ENCODE results near the gene SPRR1A. TPM values are rescaled to one million over a fixed set of nuclear protein-coding genes. Genes with fewer than 3 reads are reported as not detected.

Gene SPRR1A, protein sequence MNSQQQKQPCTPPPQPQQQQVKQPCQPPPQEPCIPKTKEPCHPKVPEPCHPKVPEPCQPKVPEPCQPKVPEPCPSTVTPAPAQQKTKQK
- not detected for total RNA-seq
- total RNA-seq (2013) = not detected
- total RNA-seq = 0 reads per million in 29 experiments

- Histone ChIP-seq H3K9me3 (no peaks in the 10 kb centered on the region), H3K27ac (ENCODE audit: low read length) (no peak within 1 kb of the TSS), H3K36me3 (ENCODE audit: control insufficient read depth in 2 of 2, extremely low read depth in 1 of 2, insufficient read depth in 1 of 2, low read length in 1 of 2) (no peaks in the 10 kb centered on the region), H3K4me3 (ENCODE audit: control insufficient read depth in 1 of 2, extremely low read depth in 1 of 2, low read length in 1 of 2) (no peak within 1 kb of the TSS), H3K4me1 (ENCODE audit: control insufficient read depth in 1 of 2, extremely low read depth in 1 of 2, insufficient read depth in 2 of 2, low read length in 2 of 2) (no peaks in the 10 kb centered on the region), H3K27me3 (replicated peaks in 1 of 2; ENCODE audit: control insufficient read depth in 2 of 2, extremely low read depth in 1 of 2, insufficient read depth in 2 of 2, low read length in 1 of 2) (peaks cover 0 to 20% of the 10 kb centered on the region in 2 experiments)
- CTCF ChIA-PET = no interaction called here
- Mint-ChIP-seq H3K27ac (no peak within 1 kb of the TSS), H3K36me3 (no peaks in the 10 kb centered on the region), H3K27me3 (peaks cover 38 to 55% of the 10 kb centered on the region in 2 donors), H3K4me3 (no peak within 1 kb of the TSS), H3K4me1 (no peaks in the 10 kb centered on the region), H3K9me3 (peaks cover 0 to 5% (median 2%) of the 10 kb centered on the region in 3 donors)
- POLR2A ChIA-PET = no interaction called here
- ATAC-seq (replicated peaks in 1 of 4) = no peak
- 80% methylated on average over 1 of the region's 3 CpGs for WGBS (ENCODE audit: insufficient coverage)
- DNase-seq = no peak
Observed at GRCh38 chr1:152983743-152984142, at the start of gene SPRR1A. SPRR1A (plus strand) TSS chr1:152984081; CDS start chr1:152985231, 1,150 bp downstream.

- DNase-seq (no peak), ATAC-seq (replicated peaks in 1 of 4) (no peak)
- H3K4me1 Mint-ChIP-seq = no peaks in the 10 kb centered on the region
- ChIA-PET CTCF (no interaction called here), POLR2A (no interaction called here)
- WGBS (ENCODE audit: insufficient coverage) = 100% methylated on average over 1 of the region's 1 CpG
- H3K36me3 ChIP-seq (ENCODE audit: control insufficient read depth in 2 of 2, extremely low read depth in 1 of 2, insufficient read depth in 1 of 2, low read length in 1 of 2) = no peaks in the 10 kb centered on the region
- H3K4me1 ChIP-seq (ENCODE audit: control insufficient read depth in 1 of 2, extremely low read depth in 1 of 2, insufficient read depth in 2 of 2, low read length in 2 of 2) = no peaks in the 10 kb centered on the region
- no peaks in the 10 kb centered on the region for H3K36me3 Mint-ChIP-seq
- no peak overlapping the region for H3K27ac ChIP-seq (ENCODE audit: low read length)
- peaks cover 6 to 10% of the 10 kb centered on the region in 2 donors for H3K27me3 Mint-ChIP-seq
- H3K9me3 ChIP-seq = no peaks in the 10 kb centered on the region
- no peak overlapping the region for H3K4me3 Mint-ChIP-seq
- H3K9me3 Mint-ChIP-seq = no peaks in the 10 kb centered on the region
- H3K27ac Mint-ChIP-seq = no peak overlapping the region
- peaks cover 0 to 2% of the 10 kb centered on the region in 2 experiments for H3K27me3 ChIP-seq (replicated peaks in 1 of 2; ENCODE audit: control insufficient read depth in 2 of 2, extremely low read depth in 1 of 2, insufficient read depth in 2 of 2, low read length in 1 of 2)
- H3K4me3 ChIP-seq (ENCODE audit: control insufficient read depth in 1 of 2, extremely low read depth in 1 of 2, low read length in 1 of 2) = no peak overlapping the region
Observed at GRCh38 chr1:152940614-152941013, 43.3 kb upstream of the SPRR1A start.

DNA sequence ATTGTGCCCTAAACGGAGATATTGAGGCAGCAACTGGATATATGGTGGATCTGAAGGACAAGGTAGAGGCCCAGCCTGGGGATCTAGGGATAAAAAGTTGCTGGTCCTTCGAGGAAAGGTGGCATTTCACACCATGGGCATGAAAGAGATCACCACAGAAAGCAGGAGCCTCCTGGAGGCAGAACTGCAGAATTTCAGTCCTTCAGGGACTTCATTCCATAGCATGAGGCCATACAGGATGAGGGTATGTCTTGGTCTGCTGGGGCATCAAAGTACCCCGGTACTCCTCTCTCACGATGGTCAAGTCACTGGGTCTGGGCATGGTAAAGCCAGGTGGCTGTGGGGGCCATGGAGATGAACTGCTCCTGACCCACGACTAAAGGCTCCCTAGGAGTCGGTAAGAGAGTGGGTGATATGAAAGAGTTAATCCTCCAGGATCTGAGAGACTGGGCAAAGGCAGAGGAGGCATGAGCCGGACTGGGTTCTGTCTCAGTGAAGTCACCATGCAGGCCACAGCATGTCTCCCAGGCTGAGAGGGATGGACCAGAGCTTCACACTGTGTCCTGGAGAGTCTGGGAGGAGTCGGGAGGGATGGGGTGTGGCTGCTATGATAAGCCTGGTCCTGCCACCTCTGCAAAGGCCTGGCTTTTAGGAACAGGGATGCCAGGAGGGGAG, 42.7 kb upstream of the SPRR1A start:
- ChIA-PET POLR2A (no interaction called here), CTCF (no interaction called here)
- no peaks in the 10 kb centered on the region for H3K4me1 Mint-ChIP-seq
- peaks cover 0 to 3% of the 10 kb centered on the region in 2 experiments for H3K27me3 ChIP-seq (replicated peaks in 1 of 2; ENCODE audit: control insufficient read depth in 2 of 2, extremely low read depth in 1 of 2, insufficient read depth in 2 of 2, low read length in 1 of 2)
- H3K36me3 Mint-ChIP-seq = no peaks in the 10 kb centered on the region
- peaks cover 10 to 13% of the 10 kb centered on the region in 2 donors for H3K27me3 Mint-ChIP-seq
- H3K4me3 ChIP-seq (ENCODE audit: control insufficient read depth in 1 of 2, extremely low read depth in 1 of 2, low read length in 1 of 2) = no peak overlapping the region
- no peaks in the 10 kb centered on the region for H3K9me3 Mint-ChIP-seq
- no peaks in the 10 kb centered on the region for H3K4me1 ChIP-seq (ENCODE audit: control insufficient read depth in 1 of 2, extremely low read depth in 1 of 2, insufficient read depth in 2 of 2, low read length in 2 of 2)
- no peak overlapping the region for H3K27ac ChIP-seq (ENCODE audit: low read length)
- ATAC-seq (replicated peaks in 1 of 4) (no peak), DNase-seq (no peak)
- H3K4me3 Mint-ChIP-seq = no peak overlapping the region
- H3K27ac Mint-ChIP-seq = no peak overlapping the region
- WGBS (ENCODE audit: insufficient coverage) = 78% methylated on average over 4 of the region's 8 CpGs
- no peaks in the 10 kb centered on the region for H3K36me3 ChIP-seq (ENCODE audit: control insufficient read depth in 2 of 2, extremely low read depth in 1 of 2, insufficient read depth in 1 of 2, low read length in 1 of 2)
- no peaks in the 10 kb centered on the region for H3K9me3 ChIP-seq

GRCh38 chr1:152942161-152942560, 41.7 kb upstream of the SPRR1A start:
- Mint-ChIP-seq H3K4me1 (no peaks in the 10 kb centered on the region), H3K9me3 (no peaks in the 10 kb centered on the region), H3K27me3 (peaks cover 10 to 19% of the 10 kb centered on the region in 2 donors), H3K36me3 (no peaks in the 10 kb centered on the region), H3K4me3 (no peak overlapping the region), H3K27ac (no peak overlapping the region)
- Histone ChIP-seq H3K27ac (ENCODE audit: low read length) (no peak overlapping the region), H3K9me3 (no peaks in the 10 kb centered on the region), H3K27me3 (replicated peaks in 1 of 2; ENCODE audit: control insufficient read depth in 2 of 2, extremely low read depth in 1 of 2, insufficient read depth in 2 of 2, low read length in 1 of 2) (peaks cover 0 to 11% of the 10 kb centered on the region in 2 experiments), H3K36me3 (ENCODE audit: control insufficient read depth in 2 of 2, extremely low read depth in 1 of 2, insufficient read depth in 1 of 2, low read length in 1 of 2) (no peaks in the 10 kb centered on the region), H3K4me1 (ENCODE audit: control insufficient read depth in 1 of 2, extremely low read depth in 1 of 2, insufficient read depth in 2 of 2, low read length in 2 of 2) (no peaks in the 10 kb centered on the region), H3K4me3 (ENCODE audit: control insufficient read depth in 1 of 2, extremely low read depth in 1 of 2, low read length in 1 of 2) (no peak overlapping the region)
- DNase-seq = no peak
- ChIA-PET POLR2A (no interaction called here), CTCF (no interaction called here)
- 65% methylated on average over 2 of the region's 2 CpGs for WGBS (ENCODE audit: insufficient coverage)
- ATAC-seq (replicated peaks in 1 of 4) = no peak

DNA sequence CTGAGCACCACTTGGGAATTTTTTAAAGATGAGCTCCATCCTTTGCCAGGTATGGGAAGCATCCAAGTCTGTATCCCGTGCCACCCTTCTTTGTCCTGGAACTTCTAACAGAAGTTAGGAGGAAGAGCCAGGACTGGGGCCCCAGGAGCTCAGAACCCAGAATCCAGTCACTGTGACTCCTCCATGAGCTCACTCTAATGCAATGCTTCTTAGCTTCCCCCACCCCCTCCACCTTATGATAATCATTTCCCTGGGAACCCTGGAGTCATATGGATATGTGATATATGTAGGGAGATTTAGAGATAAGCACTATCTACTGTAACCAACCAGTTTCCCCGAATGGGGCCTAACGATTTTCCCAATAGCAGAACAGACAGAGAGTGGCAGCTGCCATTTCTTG, 37.6 kb upstream of the SPRR1A start:
- no peaks in the 10 kb centered on the region for H3K9me3 ChIP-seq
- H3K27me3 Mint-ChIP-seq = peaks cover 16 to 25% of the 10 kb centered on the region in 2 donors
- no peaks in the 10 kb centered on the region for H3K36me3 ChIP-seq (ENCODE audit: control insufficient read depth in 2 of 2, extremely low read depth in 1 of 2, insufficient read depth in 1 of 2, low read length in 1 of 2)
- WGBS (ENCODE audit: insufficient coverage) = no CpG with 5 or more reads among the region's 3 CpGs
- H3K9me3 Mint-ChIP-seq = no peaks in the 10 kb centered on the region
- DNase-seq (no peak), ATAC-seq (replicated peaks in 1 of 4) (no peak)
- ChIA-PET CTCF (no interaction called here), POLR2A (no interaction called here)
- peaks cover 0 to 19% of the 10 kb centered on the region in 2 experiments for H3K27me3 ChIP-seq (replicated peaks in 1 of 2; ENCODE audit: control insufficient read depth in 2 of 2, extremely low read depth in 1 of 2, insufficient read depth in 2 of 2, low read length in 1 of 2)
- no peak overlapping the region for H3K4me3 ChIP-seq (ENCODE audit: control insufficient read depth in 1 of 2, extremely low read depth in 1 of 2, low read length in 1 of 2)
- no peak overlapping the region for H3K27ac Mint-ChIP-seq
- no peaks in the 10 kb centered on the region for H3K4me1 ChIP-seq (ENCODE audit: control insufficient read depth in 1 of 2, extremely low read depth in 1 of 2, insufficient read depth in 2 of 2, low read length in 2 of 2)
- no peaks in the 10 kb centered on the region for H3K4me1 Mint-ChIP-seq
- no peak overlapping the region for H3K4me3 Mint-ChIP-seq
- H3K36me3 Mint-ChIP-seq = no peaks in the 10 kb centered on the region
- H3K27ac ChIP-seq (ENCODE audit: low read length) = no peak overlapping the region

GRCh38 chr1:152946651-152947256, 37.1 kb upstream of the SPRR1A start, which contains the start of gene SPRR5:
SPRR5 (plus strand) TSS chr1:152947206; CDS start chr1:152948555, 1,349 bp downstream.
- H3K27me3 Mint-ChIP-seq = peaks cover 18 to 28% of the 10 kb centered on the region in 2 donors
- ChIA-PET CTCF (no interaction called here), POLR2A (no interaction called here)
- Histone ChIP-seq H3K4me3 (ENCODE audit: control insufficient read depth in 1 of 2, extremely low read depth in 1 of 2, low read length in 1 of 2) (no peak within 1 kb of the TSS), H3K36me3 (ENCODE audit: control insufficient read depth in 2 of 2, extremely low read depth in 1 of 2, insufficient read depth in 1 of 2, low read length in 1 of 2) (no peaks in the 10 kb centered on the region), H3K27ac (ENCODE audit: low read length) (no peak within 1 kb of the TSS), H3K27me3 (replicated peaks in 1 of 2; ENCODE audit: control insufficient read depth in 2 of 2, extremely low read depth in 1 of 2, insufficient read depth in 2 of 2, low read length in 1 of 2) (peaks cover 0 to 19% of the 10 kb centered on the region in 2 experiments), H3K9me3 (no peaks in the 10 kb centered on the region), H3K4me1 (ENCODE audit: control insufficient read depth in 1 of 2, extremely low read depth in 1 of 2, insufficient read depth in 2 of 2, low read length in 2 of 2) (no peaks in the 10 kb centered on the region)
- H3K4me1 Mint-ChIP-seq = no peaks in the 10 kb centered on the region
- no peak within 1 kb of the TSS for H3K27ac Mint-ChIP-seq
- ATAC-seq (replicated peaks in 1 of 4) = no peak
- no peaks in the 10 kb centered on the region for H3K36me3 Mint-ChIP-seq
- DNase-seq = no peak
- 100% methylated on average over 1 of the region's 4 CpGs for WGBS (ENCODE audit: insufficient coverage)
- H3K4me3 Mint-ChIP-seq = no peak within 1 kb of the TSS
- H3K9me3 Mint-ChIP-seq = no peaks in the 10 kb centered on the region

Data from T-cell (primary cell).